GM18517 (cell line): ENCODE results near the gene KLHL29.

Experiments
- ATAC-seq: cut with Tn5 transposase; IDR thresholded peaks from one replicate; pipeline ENCODE4 v1.9.1; 2021; ENCODE audit warnings: mild to moderate bottlenecking, moderate library complexity; ENCODE audit not compliant: unreplicated experiment

KLHL29 gene

DNA sequence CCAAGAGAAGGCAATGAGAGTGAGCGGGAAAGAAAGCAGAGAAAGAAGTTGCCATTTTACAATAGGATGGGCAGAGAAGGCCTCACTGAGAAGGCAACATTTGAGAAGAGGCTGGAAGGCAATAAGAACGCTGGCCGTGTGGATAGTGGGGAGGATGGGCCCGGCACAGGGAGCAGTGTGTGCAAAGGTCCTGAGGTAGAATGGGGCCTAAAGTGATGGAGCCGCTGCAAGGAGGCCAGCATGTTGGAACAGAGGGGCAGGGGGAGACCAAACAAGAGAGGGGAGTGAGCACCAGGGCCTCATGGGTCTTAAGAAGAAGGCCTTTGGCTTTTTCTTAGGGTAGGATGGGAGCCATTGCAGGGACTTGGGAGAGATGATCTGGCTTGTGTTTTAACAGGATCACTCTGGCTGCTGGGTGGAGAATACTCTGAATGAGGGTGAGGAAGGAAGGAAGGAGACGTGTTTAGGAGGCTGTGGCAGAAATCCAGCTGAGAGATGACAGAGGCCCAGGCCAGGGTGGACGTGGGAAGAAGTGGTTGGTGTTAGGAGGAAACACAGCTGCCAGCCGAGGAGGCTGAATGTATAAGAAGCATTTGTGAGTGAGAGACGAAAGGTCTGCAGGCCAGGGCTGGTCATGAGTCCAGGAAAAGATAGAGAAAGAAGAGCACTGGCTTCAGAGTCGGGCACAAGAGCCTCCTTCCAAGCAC is 159.8 kb downstream of the KLHL29 start:
- ATAC-seq, result no peak

DNA sequence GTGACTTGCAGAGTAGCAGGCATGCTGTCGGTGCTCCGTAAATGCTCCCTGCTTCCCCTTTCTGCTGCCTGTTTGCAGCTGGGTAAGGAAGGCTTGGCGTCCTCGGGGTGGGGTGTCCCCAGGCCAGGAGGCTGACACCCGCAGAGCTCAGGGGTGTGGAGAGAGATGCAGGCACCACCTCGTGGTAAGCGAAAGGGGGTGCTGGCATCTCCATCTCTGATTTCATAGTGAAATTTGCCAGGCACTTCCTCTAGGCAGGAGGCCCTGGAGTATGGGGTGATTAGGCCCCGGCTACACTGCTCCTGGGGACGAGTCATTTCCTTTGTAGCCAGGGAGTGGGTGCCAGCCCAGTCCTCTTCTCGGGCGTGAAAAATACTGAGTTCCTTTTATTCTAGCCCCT is 160.4 kb downstream of the KLHL29 start:
- ATAC-seq, result no peak

DNA sequence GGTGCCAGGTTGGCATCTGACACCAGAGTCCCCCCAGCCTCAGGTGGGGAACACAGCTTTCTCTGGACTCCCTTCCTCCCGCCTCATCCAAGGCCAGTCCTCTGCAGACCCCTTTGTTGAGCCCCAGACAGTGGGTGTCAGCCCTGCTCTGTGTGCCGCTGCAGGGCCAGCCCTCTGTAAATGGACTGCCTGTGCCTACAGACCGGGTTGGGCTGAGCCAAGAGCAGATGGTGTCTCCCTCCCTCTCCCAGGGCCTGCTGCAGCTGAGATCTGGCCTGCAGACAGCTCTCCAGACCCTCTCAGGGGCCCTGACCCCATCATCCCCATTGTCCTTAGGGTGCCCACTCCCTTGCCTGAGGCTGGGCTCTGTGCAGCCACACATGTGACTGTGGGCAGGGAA is 160.8 kb downstream of the KLHL29 start:
- no peak for ATAC-seq

DNA sequence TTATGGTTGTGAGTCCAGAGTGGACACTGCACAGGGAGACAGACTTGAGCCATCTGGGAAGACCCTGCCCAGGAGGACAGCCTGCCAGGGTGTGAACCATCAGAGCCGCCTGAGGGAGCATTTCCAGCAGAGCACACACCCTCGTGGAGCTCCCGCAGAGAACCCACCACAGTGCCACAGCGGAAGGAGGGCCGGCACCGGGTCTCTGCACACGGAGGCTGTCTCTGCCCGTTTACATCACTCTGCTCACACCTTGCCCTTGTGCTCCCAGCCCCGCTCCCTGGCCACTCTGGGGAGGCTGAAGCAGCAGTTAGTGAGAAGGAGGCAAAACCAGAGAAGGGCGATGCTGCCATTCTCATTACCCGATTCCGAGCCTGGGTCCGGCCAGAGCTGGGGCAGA is 161.9 kb downstream of the KLHL29 start:
- no peak for ATAC-seq

DNA sequence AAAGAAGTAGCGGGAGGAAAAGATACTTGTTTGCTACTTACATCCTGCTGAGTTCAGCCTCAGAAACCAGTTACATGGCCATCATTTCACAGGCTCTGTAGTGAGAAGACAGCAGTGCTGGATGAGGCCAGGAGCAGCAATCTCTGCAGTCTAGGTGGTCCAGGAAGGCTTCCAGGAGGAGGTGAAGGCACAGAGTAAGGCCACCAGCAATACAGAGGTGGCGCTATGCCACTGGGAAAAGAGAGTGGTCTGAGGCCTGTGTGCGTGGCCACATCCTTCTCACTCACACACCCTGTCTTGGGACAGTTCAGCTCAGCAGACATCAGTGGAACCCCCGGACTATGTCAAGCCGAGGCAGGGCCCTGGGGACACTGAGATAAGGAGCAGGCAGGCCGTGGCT is 162.7 kb downstream of the KLHL29 start:
- ATAC-seq, result no peak

DNA sequence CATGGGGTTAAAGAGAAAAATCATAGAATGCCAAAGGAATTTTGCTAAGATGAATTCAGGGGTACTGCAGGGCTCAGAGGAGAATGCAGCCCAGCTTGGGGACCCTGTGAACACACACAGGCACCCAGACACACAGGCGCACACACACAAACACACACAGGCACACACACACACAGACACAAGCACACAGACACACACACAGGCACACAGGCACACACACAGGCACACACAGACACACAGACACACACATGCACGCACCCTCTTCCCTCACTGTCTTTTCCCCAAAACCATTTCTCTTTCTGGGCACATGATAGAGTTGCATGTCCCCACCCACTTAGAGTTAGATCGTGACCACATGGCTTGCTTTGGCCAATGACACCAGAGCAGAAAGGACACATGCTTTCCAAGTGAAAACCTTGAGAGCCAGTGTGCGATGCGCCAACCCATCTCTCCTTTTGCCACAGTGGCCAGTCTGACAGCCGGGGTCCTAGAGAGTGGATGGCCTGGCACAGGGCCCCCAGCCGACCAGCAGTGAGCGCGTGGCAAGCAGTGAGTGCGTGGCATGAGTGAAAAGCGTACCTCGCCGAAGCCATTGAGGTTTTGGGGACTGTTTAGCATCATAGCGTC is 163.3 kb downstream of the KLHL29 start:
- ATAC-seq, result no peak

DNA sequence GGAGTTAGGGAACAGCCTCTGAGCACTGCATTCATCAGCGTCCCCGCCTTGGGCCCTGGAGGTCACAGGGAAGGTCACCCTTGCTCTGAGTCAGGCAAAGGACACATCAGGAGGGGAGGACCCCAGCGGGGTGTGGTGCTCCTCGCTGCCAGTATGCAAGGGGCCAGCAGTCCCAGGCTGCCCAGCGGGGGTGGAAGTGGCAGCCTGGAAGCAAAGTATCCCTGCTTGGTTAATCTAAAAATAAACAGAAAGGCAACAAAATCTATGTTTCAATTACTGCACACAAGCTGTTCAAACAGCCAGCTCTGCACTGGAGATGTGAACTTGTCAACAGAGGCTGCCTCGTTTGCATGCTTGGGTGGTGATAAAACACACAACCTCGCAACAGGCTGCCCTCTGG is 164.1 kb downstream of the KLHL29 start:
- ATAC-seq, result no peak

DNA sequence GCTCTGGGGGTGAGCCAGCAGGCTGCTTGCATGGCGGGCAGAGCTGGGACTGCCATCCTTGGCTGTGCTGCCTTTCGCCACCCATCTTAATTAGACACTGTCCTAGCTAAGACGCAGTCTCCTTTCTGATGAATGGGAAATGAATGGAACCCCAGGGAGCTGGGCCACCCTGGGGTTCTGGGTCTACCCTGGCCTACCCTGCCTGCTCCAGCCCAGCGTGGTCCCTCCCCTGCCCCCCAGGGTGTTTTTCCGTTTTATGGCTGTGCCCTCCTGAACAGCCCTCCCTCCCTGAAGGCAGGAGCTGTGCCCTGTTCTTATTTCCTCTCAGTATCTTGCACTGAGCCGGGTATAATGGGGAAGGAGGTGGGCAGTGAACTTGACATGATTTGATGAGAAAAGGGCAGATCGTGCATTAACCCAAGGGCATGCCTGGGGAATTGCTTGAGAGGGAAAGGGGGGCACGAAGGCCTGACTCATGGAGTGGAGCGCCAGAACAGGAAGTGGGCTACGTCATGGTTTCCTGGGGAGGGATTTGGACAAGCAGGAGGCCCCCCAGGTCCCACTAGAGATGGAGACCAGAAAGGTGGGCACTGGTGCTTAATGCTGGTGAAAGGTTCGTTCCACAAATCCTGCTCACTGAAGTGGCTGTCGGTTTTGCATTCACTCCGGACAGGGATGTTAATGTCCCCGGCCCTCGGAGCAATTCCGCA is 165.0 kb downstream of the KLHL29 start:
- no peak for ATAC-seq

DNA sequence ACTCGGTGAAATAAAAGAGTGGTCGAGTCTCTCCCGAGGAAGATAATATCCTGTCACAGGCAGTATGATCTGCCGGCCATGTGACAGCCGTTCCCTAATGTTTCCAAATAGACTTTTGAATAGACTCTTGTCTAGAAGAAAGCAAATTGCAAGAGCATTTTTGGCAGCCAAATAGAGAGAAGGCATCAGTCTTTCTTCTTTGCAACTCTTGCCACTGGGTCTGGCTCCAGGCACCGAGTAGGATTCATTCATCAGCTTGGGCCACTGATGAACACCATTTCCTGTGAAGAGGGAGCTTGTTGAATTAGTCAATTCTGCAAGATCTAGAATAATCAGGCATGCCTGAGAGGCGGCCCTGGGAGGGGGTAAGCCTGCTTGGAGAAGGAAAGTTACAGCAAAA is 165.6 kb downstream of the KLHL29 start:
- no peak for ATAC-seq

DNA sequence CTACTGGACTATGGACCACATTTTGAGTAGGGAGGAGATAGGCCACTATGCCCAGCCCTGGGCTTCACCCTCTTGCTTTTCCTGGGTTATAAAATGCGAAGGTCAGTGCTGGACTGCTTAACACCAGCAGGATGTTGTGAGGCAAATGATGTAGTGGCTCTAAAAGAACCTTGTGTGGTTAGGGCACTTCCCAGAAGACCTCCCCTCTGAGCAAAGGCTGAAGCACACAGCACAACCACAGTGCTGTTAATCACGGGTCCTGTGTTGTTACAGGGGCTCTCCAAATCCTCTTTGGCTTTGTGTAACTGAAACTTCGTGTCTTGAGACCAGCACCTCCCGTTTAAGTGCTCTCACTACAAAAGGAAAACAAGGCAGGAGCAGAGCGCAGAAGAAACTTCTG is 166.9 kb downstream of the KLHL29 start:
- ATAC-seq, result no peak

DNA sequence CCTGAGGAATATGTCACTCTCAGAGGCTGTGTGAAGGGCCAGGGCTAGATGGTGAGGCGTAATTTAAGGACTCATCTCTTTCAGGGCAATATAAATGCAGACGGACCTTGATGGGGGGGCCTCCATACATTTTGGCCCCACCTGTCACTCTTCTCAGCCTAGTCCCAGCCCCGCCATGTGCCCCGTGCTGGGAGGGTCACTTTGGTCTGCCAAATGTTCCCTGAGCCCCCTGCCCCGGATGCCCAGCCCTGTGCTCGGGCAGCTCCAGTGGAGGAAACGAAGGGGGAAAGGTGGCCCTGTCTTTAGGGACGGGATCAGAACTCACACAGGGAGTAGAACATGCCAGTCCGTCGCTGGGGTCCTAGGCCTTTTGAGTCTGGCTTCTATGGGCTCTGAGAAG is 168.6 kb downstream of the KLHL29 start:
- no peak for ATAC-seq

DNA sequence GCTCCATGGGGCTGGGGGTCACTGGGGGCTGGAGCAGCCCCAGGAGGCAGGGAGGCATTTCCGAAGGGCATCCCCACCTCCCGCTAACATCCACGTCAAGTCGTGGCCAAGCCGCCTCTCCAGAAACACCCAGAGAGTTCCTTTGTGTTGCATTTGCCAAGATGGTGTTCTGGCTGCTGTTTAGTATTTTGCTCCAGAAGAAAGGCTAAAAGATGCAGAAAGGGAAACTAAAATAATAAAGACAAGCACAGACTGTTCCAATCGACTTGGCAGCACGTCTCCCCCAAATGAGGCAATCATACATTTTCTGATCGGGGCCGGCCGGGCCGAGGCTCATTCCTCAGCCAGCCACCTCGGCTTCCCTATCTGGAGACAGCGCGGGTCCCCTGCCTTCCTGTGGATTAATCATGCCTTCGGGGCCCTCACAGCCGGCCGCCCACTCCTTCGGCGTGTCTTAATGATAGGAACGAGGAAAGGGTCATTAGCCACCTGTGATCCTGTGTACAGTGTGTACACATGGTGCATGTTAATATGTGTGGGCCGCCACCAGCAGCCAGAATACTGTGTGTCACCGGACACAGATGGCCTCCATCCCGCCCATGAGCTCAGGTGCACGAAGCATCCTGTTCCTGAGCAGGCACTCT is 169.2 kb downstream of the KLHL29 start:
- ATAC-seq, result no peak

DNA sequence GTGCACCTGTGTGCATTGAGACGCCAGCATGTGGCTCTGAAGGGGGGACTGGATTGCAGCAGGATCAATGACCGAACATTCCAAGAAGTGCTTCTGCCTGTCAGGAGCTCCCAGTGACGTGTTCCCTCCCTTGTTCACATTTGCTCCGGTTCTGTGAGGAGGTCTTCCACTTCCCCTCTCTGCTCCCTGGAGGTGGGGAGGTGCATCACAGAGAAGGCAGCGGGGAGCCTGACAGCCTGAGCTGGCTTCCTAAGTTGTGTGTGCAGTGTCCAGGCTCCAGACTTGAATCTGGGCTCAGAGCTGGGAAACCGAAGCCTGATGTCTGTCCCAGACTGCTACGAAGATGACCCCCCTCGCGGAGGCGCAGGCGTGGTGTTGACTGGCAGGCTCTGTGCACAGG is 171.0 kb downstream of the KLHL29 start:
- ATAC-seq, result no peak

DNA sequence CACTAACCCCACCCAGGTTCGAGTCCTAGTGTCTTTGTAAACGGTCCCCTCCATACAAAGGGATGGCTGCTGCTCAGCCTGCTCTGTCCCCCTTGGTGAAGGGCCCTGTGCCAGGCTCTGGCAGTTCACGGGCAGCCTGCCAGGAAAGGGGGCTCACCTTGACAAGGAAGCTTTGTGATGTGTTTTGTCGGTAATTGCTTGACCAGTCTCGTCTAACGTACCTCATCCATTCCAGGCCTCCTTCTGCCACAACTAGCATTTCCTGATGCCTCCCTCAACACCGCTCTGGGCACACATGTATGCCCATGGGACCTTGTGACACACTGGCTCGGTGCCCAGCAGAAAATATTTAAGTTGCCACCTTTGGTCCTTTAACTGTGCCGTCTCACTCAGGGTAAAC is 171.9 kb downstream of the KLHL29 start:
- ATAC-seq, result no peak

DNA sequence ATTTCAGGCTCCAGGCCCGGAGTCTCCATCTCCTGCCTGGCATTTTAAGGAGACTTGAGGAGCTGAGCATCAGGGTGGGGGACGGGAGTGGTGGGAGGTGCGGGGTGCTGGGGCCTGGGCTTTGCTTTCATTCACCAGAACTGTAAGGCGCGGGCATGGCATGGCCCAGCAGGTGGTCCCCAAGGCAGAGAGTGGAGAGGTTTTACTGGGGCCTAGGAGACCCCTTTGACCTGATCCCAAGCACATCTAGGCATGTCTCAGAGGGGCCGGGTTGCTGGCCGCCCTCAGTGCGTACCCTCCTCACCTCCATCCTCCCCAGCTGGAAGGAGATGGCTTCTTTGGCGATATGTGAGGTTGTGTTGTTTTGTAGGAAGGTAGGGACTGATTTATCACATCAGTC is 172.5 kb downstream of the KLHL29 start:
- ATAC-seq, result no peak

DNA sequence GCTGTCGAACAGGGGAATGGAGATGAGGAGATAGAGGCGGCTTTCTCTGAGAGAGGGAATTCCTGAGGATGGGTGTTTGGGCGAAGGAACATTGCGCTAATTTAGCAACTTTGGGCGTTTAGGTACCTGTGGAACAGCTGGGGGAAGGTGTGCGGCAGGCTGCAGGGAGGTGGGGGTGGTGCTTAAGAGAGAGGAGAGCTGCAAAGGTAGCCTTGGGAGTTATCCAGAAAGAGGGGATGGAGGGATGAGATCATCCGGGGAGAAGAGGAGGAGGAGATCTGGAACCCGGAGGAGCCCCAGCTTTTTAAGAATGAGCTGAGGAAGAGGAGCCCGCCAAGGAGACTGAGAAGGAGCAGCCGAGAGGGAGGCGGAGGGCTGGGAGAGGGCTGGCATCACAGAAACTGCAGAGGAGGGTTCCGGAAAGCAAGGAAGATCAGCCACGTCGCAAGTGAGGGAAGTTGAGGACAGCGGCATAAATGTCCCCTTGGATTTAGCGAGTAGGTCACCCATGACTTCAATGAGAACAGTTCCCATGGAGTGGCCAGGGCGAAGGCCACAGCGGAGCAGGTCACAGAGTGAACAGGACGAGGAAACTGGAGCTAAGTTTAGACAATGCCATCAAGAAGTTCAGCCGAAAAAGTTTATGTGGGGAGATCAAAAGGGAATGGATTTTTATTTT is 174.7 kb downstream of the KLHL29 start:
- no peak for ATAC-seq

DNA sequence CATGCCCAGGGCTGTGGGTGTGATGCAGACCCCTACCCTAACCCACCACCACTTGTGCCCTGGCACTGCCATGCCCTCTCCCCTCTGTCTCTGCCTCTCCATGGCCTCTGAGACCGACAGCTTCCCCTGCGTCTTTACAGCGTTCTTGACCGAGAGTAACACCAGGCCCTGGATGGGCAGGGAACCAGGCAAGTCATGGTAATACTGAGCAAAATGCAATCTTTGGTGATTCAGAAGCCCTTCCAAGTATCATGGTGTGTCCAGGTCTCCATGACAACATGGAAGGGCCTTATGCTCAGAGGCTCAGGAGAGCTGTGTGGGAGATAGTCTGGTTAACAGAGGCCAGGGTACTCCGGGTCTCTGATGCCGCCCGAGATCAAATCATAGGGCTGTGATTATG is 176.1 kb downstream of the KLHL29 start:
- ATAC-seq, result no peak

DNA sequence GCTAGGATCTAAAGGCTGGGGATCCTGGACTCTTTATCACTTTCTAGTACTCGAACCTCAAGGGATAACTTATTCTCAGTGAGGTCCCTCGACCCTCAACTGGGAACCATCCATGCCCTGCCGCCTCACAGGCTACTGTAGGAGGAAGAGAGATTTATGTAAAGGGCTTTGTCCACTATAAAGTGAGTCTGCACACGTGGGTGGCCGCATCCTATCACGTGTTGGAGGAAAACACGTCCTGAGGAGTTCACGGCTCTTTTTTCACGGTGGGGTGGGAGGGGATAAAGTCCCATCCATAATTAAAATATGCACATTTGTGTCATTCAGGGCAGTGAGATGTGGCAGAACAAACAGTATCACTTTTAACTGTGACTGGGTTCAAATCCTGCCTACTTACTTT is 176.6 kb downstream of the KLHL29 start:
- no peak for ATAC-seq

DNA sequence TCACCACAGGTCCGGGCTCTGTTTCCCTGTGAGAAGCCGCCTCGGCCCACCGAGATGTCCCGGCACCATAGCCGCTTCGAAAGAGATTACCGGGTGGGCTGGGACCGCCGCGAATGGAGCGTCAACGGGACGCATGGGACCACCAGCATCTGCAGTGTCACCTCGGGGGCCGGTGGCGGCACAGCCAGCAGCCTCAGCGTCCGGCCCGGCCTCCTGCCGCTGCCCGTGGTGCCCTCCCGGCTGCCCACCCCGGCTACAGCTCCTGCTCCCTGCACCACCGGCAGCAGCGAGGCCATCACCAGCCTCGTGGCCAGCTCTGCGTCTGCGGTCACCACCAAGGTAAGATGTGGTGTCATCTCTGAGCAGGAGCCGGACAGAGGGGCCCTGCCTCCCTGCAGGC is 177.2 kb downstream of the KLHL29 start:
- no peak for ATAC-seq

DNA sequence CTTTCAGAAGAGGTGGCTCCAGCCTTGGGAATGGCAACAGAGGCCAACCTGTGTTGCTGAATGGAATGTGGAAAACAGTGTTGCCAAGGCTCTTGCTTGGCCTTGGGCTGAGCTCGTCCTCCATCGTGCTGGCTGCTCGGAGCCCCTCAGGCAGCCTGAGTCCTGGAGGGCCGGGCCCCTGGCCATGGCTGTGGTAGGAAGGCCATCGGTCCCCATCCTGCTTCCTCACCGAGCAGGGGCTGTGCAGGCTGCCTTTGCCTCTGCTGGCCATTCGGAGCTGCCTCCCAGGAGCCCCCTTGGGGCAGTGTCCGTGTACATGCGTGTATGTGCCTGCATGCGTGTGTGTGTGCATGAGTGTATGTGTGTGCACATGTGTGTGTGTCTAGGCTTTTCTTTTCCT is 178.2 kb downstream of the KLHL29 start:
- no peak for ATAC-seq
